Osteoblast (primary cell): Measurements from ENCODE around the gene XAB2. TPM values are rescaled to one million over a fixed set of nuclear protein-coding genes. Genes with fewer than 3 reads are reported as not detected.

Experiments
- DNase-seq: peaks from one replicate; pipeline ENCODE4 v3.0.0; 2011; ENCODE audit warnings: low spot score, mixed read lengths; ENCODE audit not compliant: insufficient read length; ENCODE audit errors: missing footprints
- H2AFZ ChIP-seq: 2 replicates; pipeline ENCODE4 v1.6.0; 2011; ENCODE audit warnings: mild to moderate bottlenecking, low read length
- H3K27ac ChIP-seq: 2 replicates; pipeline ENCODE4 v1.5.1; 2011; ENCODE audit warnings: mild to moderate bottlenecking, low read depth, low read length, moderate library complexity
- H3K27me3 ChIP-seq: 2 replicates; pipeline ENCODE4 v1.6.0; 2012; ENCODE audit warnings: mild to moderate bottlenecking, control low read depth, inconsistent platforms, low read length, moderate library complexity; ENCODE audit not compliant: insufficient read depth
- H3K36me3 ChIP-seq: 2 replicates; pipeline ENCODE4 v1.5.1; 2011; ENCODE audit warnings: mild to moderate bottlenecking, low read length, control low read depth, moderate library complexity; ENCODE audit not compliant: insufficient read depth
- H3K4me1 ChIP-seq: 2 replicates; pipeline ENCODE4 v1.5.1; 2011; ENCODE audit warnings: mild to moderate bottlenecking, low read length, control low read depth, moderate library complexity; ENCODE audit not compliant: insufficient read depth
- H3K4me2 ChIP-seq: 2 replicates; pipeline ENCODE4 v1.6.0; 2011; ENCODE audit warnings: mild to moderate bottlenecking, low read length; ENCODE audit not compliant: insufficient read depth
- H3K4me3 ChIP-seq: fragments of 200-600 bp; sonication (generic); 3 replicates; pipeline ENCODE4 v1.5.1; 2012; ENCODE audit warnings: mild to moderate bottlenecking, low read length, inconsistent platforms; ENCODE audit not compliant: insufficient read depth
- H3K79me2 ChIP-seq: 2 replicates; pipeline ENCODE4 v1.6.0; 2012; ENCODE audit warnings: mild to moderate bottlenecking, low read length, control low read depth, inconsistent platforms; ENCODE audit not compliant: insufficient read depth
- H3K9me3 ChIP-seq: 2 replicates; pipeline ENCODE4 v1.5.1; 2011; ENCODE audit warnings: low read depth, low read length, control low read depth
- H4K20me1 ChIP-seq: 2 replicates; pipeline ENCODE4 v1.6.0; 2012; ENCODE audit warnings: mild to moderate bottlenecking, low read length, control low read depth; ENCODE audit not compliant: insufficient read depth
- CTCF ChIP-seq: IDR thresholded peaks from 2 replicates; pipeline ENCODE4 v1.5.1; 2011; ENCODE audit warnings: mild to moderate bottlenecking, low read depth, low read length, moderate library complexity; ENCODE audit errors: extremely low read depth
- small RNA-seq: library from RNA; depleted of rRNA; stranded (forward); fragments of <200 nt; gene quantifications from one replicate; pipeline ENCODE3, GENCODE V24; 2012
- total RNA-seq: library from RNA; depleted of rRNA; stranded (reverse); fragments of >200 nt; gene quantifications from 2 replicates; pipeline ENCODE4 v1.2.3, GENCODE V29; 2012

XAB2 gene
- total RNA-seq, 1 donor = 40.5 TPM

GRCh38 chr19:7570761-7571160, 58.6 kb downstream of the XAB2 start:
- Histone ChIP-seq H3K79me2 (no peaks in the 10 kb centered on the region), H4K20me1 (no peaks in the 10 kb centered on the region), H3K4me3 (no peak overlapping the region), H3K27ac (no peak overlapping the region), H3K4me2 (no peak overlapping the region), H3K36me3 (no peaks in the 10 kb centered on the region), H3K4me1 (no peaks in the 10 kb centered on the region), H3K9me3 (no peaks in the 10 kb centered on the region), H3K27me3 (no peaks in the 10 kb centered on the region), H2AFZ (no peak overlapping the region)
- no peak for TF ChIP-seq CTCF
- no peak for DNase-seq

Small RNAs within 50 kb of the gene (small RNA-seq; reads per million reads assigned to genes)
- gene MIR6792 = not detected

Other genes starting within 250 kb of the XAB2 start
- gene PEX11G, start 140.5 kb downstream of the XAB2 start, total RNA-seq = 2.9 and 4.1 TPM in 2 replicates
- gene ZNF358, start 113.4 kb downstream of the XAB2 start, total RNA-seq = 25.0 and 26.1 TPM in 2 replicates
- 16.6 and 21.2 TPM in 2 replicates for gene MCOLN1, start 106.9 kb downstream of the XAB2 start, total RNA-seq
- 75.1 and 83.6 TPM in 2 replicates for gene PNPLA6, start 93.8 kb downstream of the XAB2 start, total RNA-seq
- not detected in 2 replicates for gene CAMSAP3, start 33.7 kb downstream of the XAB2 start, total RNA-seq
- gene PET100, start 248 bp upstream of the XAB2 start, total RNA-seq = 9.0 and 9.4 TPM in 2 replicates
- gene PCP2, start 4.2 kb upstream of the XAB2 start, total RNA-seq = not detected in 2 replicates
- 1.2 and 3.3 TPM in 2 replicates for gene STXBP2, start 7.6 kb upstream of the XAB2 start, total RNA-seq
- gene RETN, start 39.5 kb upstream of the XAB2 start, total RNA-seq = not detected in 2 replicates
- not detected in 2 replicates for gene MCEMP1, start 47.5 kb upstream of the XAB2 start, total RNA-seq
- 23.3 and 26.4 TPM in 2 replicates for gene TRAPPC5, start 51.3 kb upstream of the XAB2 start, total RNA-seq
- not detected in 2 replicates for gene FCER2, start 72.6 kb upstream of the XAB2 start, total RNA-seq
- gene CLEC4G, start 102.6 kb upstream of the XAB2 start, total RNA-seq = not detected in 2 replicates
- not detected in 2 replicates for gene CD209, start 118.0 kb upstream of the XAB2 start, total RNA-seq
- gene CLEC4M, start 133.7 kb upstream of the XAB2 start, total RNA-seq = not detected in 2 replicates
- 24.8 and 26.1 TPM in 2 replicates for gene EVI5L, start 200.7 kb upstream of the XAB2 start, total RNA-seq
- gene PRR36, start 244.8 kb upstream of the XAB2 start, total RNA-seq = under 0.01 TPM in 1 of 2 replicates, not detected in the other